Measurements from ENCODE around the gene EIF4E3.

Gene EIF4E3

GRCh38 chr3:71689291-71689690 lies 35.9 kb downstream of the EIF4E3 start:
- no peak for DNase-seq (ENCODE audit: low read depth)

GRCh38 chr3:71688121-71688520 lies 37.1 kb downstream of the EIF4E3 start:
- no peak for DNase-seq (ENCODE audit: low read depth)

GRCh38 chr3:71685686-71686085 lies 39.5 kb downstream of the EIF4E3 start:
- no peak for DNase-seq (ENCODE audit: low read depth)

- DNase-seq (ENCODE audit: low read depth) = no peak
Observed at GRCh38 chr3:71684757-71685386, 40.3 kb downstream of the EIF4E3 start.

- no peak for DNase-seq (ENCODE audit: low read depth)
Observed at GRCh38 chr3:71684046-71684756, 41.0 kb downstream of the EIF4E3 start.

- peak; percentile 34 for DNase-seq (ENCODE audit: low read depth)
Observed at GRCh38 chr3:71681224-71681668, 44.0 kb downstream of the EIF4E3 start.

GRCh38 chr3:71680603-71681002 lies 44.6 kb downstream of the EIF4E3 start:
- no peak for DNase-seq (ENCODE audit: low read depth)

GRCh38 chr3:71676931-71677330 lies 48.3 kb downstream of the EIF4E3 start:
- DNase-seq (ENCODE audit: low read depth) = no peak

- DNase-seq (ENCODE audit: low read depth) = no peak
Observed at GRCh38 chr3:71673486-71673885, 51.7 kb downstream of the EIF4E3 start.

GRCh38 chr3:71672807-71673206 lies 52.4 kb downstream of the EIF4E3 start:
- DNase-seq (ENCODE audit: low read depth) = no peak

GRCh38 chr3:71672340-71672739 lies 52.9 kb downstream of the EIF4E3 start:
- no peak for DNase-seq (ENCODE audit: low read depth)

- DNase-seq (ENCODE audit: low read depth) = no peak
Observed at GRCh38 chr3:71671216-71671845, 53.9 kb downstream of the EIF4E3 start.

GRCh38 chr3:71662568-71662967 lies 62.6 kb downstream of the EIF4E3 start:
- no peak for DNase-seq (ENCODE audit: low read depth)

GRCh38 chr3:71662056-71662455 lies 63.1 kb downstream of the EIF4E3 start:
- no peak for DNase-seq (ENCODE audit: low read depth)

GRCh38 chr3:71659864-71660591 lies 65.2 kb downstream of the EIF4E3 start:
- DNase-seq (ENCODE audit: low read depth) = no peak

- DNase-seq (ENCODE audit: low read depth) = no peak
Observed at GRCh38 chr3:71657831-71658530, 67.2 kb downstream of the EIF4E3 start.

- no peak for DNase-seq (ENCODE audit: low read depth)
Observed at GRCh38 chr3:71655061-71655460, 70.1 kb downstream of the EIF4E3 start.

GRCh38 chr3:71653414-71653807 lies 71.8 kb downstream of the EIF4E3 start:
- no peak for DNase-seq (ENCODE audit: low read depth)

- DNase-seq (ENCODE audit: low read depth) = peak; percentile 20
Observed at GRCh38 chr3:71652781-71653413, 72.3 kb downstream of the EIF4E3 start.

- no peak for DNase-seq (ENCODE audit: low read depth)
Observed at GRCh38 chr3:71651625-71652024, 73.6 kb downstream of the EIF4E3 start.

- no peak for DNase-seq (ENCODE audit: low read depth)
Observed at GRCh38 chr3:71650372-71650771, 74.8 kb downstream of the EIF4E3 start.
